ENCODE measurements around the gene NEURL1B.

NEURL1B gene

DNA sequence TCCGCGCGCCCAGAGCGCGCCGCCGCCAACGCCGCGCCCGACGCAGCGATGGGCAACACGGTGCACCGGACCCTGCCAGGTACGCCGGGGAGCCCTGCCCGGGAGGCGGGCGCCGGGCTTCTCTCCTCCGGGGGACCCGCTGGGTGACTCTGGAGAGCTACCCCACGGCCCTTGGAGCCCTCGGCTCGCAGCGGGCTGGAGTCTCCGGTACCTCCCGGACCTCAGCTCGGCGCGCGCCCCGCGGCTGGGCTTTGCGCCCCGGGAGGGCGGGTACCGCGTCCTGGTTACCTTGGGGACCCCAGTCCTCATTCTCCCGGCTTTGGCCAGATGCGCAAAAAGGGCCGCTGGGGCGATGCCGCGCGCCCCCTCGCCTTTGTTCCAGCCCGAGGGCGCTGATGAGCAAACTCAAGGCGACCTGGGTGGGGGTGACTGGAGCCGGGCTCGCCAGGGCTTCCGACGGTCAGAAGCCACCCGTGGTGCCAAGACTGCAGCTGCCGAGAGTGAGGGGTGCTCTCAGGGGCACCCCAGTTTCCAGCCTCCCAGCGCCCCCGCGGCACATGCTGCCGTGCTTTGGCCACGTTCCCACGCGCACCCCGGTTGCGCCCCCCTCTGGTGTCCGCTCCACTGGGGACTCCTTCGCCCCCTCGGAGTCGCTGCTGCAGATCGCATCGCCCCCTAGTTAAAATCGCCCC is 442 bp downstream of the NEURL1B start (continued):
- TF ChIP-seq, protein P1, sequence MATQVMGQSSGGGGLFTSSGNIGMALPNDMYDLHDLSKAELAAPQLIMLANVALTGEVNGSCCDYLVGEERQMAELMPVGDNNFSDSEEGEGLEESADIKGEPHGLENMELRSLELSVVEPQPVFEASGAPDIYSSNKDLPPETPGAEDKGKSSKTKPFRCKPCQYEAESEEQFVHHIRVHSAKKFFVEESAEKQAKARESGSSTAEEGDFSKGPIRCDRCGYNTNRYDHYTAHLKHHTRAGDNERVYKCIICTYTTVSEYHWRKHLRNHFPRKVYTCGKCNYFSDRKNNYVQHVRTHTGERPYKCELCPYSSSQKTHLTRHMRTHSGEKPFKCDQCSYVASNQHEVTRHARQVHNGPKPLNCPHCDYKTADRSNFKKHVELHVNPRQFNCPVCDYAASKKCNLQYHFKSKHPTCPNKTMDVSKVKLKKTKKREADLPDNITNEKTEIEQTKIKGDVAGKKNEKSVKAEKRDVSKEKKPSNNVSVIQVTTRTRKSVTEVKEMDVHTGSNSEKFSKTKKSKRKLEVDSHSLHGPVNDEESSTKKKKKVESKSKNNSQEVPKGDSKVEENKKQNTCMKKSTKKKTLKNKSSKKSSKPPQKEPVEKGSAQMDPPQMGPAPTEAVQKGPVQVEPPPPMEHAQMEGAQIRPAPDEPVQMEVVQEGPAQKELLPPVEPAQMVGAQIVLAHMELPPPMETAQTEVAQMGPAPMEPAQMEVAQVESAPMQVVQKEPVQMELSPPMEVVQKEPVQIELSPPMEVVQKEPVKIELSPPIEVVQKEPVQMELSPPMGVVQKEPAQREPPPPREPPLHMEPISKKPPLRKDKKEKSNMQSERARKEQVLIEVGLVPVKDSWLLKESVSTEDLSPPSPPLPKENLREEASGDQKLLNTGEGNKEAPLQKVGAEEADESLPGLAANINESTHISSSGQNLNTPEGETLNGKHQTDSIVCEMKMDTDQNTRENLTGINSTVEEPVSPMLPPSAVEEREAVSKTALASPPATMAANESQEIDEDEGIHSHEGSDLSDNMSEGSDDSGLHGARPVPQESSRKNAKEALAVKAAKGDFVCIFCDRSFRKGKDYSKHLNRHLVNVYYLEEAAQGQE (tag by site-specific recombination; IDR thresholded peaks at IDR 0.05) = no peak
- TF ChIP-seq, protein P2, sequence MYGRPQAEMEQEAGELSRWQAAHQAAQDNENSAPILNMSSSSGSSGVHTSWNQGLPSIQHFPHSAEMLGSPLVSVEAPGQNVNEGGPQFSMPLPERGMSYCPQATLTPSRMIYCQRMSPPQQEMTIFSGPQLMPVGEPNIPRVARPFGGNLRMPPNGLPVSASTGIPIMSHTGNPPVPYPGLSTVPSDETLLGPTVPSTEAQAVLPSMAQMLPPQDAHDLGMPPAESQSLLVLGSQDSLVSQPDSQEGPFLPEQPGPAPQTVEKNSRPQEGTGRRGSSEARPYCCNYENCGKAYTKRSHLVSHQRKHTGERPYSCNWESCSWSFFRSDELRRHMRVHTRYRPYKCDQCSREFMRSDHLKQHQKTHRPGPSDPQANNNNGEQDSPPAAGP (tag by site-specific recombination; IDR thresholded peaks at IDR 0.05) = 0 out of 2 replicates have a peak, but pooled peaks have one; percentile 22
- TF ChIP-seq ZNF777 (tag by site-specific recombination; IDR thresholded peaks at IDR 0.05; ENCODE audit: borderline replicate concordance) = peak; percentile 56; the same call in 1 of the 2 replicates
- no peak for TF ChIP-seq ZNF548 (tag by site-specific recombination; IDR thresholded peaks at IDR 0.05)
- TF ChIP-seq, protein P3, sequence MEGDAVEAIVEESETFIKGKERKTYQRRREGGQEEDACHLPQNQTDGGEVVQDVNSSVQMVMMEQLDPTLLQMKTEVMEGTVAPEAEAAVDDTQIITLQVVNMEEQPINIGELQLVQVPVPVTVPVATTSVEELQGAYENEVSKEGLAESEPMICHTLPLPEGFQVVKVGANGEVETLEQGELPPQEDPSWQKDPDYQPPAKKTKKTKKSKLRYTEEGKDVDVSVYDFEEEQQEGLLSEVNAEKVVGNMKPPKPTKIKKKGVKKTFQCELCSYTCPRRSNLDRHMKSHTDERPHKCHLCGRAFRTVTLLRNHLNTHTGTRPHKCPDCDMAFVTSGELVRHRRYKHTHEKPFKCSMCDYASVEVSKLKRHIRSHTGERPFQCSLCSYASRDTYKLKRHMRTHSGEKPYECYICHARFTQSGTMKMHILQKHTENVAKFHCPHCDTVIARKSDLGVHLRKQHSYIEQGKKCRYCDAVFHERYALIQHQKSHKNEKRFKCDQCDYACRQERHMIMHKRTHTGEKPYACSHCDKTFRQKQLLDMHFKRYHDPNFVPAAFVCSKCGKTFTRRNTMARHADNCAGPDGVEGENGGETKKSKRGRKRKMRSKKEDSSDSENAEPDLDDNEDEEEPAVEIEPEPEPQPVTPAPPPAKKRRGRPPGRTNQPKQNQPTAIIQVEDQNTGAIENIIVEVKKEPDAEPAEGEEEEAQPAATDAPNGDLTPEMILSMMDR (tag by site-specific recombination; IDR thresholded peaks at IDR 0.05) = peak; percentile 60; the same call in 1 of the 2 replicates
- TF ChIP-seq GLIS2 (tag by site-specific recombination; IDR thresholded peaks at IDR 0.05) = peak; percentile 69
- peak; percentile 26; the same call in 1 of the 2 replicates for TF ChIP-seq ZEB2 (tag by site-specific recombination; IDR thresholded peaks at IDR 0.05)
- TF ChIP-seq, protein P4, sequence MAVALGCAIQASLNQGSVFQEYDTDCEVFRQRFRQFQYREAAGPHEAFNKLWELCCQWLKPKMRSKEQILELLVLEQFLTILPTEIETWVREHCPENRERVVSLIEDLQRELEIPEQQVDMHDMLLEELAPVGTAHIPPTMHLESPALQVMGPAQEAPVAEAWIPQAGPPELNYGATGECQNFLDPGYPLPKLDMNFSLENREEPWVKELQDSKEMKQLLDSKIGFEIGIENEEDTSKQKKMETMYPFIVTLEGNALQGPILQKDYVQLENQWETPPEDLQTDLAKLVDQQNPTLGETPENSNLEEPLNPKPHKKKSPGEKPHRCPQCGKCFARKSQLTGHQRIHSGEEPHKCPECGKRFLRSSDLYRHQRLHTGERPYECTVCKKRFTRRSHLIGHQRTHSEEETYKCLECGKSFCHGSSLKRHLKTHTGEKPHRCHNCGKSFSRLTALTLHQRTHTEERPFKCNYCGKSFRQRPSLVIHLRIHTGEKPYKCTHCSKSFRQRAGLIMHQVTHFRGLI (tag by site-specific recombination; IDR thresholded peaks at IDR 0.05) = peak; percentile 78

DNA sequence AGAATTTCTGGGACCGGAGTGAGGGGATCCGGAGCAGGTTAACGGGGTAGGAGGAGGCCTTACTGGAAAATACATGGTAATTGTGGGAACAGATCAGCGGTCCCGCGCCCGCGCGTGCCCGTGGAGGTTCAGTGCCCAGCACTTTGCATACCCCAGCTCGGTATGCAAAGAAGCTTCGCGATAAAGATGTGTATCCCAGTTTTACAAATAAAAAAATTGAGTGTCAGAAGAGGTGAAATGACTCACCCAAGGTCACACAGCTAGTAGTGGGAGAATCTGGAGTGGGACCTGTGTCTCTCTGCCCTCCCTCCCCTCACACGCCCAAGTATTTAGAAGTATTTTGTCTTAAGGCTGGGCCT is 967 bp downstream of the NEURL1B start:
- Histone ChIP-seq H3K27ac (ENCODE audit: extremely low read depth, low read depth, low read length) (no peak overlapping the region), H3K4me3 (ENCODE audit: low read depth, low read length) (peak overlapping the region; percentile 62; the same call in 1 of the 2 replicates), H3K36me3 (ENCODE audit: control insufficient read depth in 2 of 2, insufficient read depth in 1 of 2, low read length in 2 of 2) (no peaks in the 10 kb centered on the region), H3K9me3 (ENCODE audit: control insufficient read depth, insufficient read depth, low read depth, low read length) (no peaks in the 10 kb centered on the region), H3K4me1 (ENCODE audit: control insufficient read depth, insufficient read depth, low read length) (no peaks in the 10 kb centered on the region)
- TF ChIP-seq ZNF510 (tag by site-specific recombination; IDR thresholded peaks at IDR 0.05; ENCODE audit: insufficient replicate concordance) (no peak), HOXD13 (CRISPR knock-in tag; IDR thresholded peaks at IDR 0.05; ENCODE audit: borderline replicate concordance) (no peak)
- TF ChIP-seq, protein P3 (tag by site-specific recombination; IDR thresholded peaks at IDR 0.05) = 0 out of 2 replicates have a peak, but pooled peaks have one; percentile 1
- ChIA-PET CTCF (interaction anchor here (0.5 to 1.0 kb wide), 3 partner anchors 28 to 55 kb away, joined by 3 to 5 read pairs (median 3); no protein-coding TSS in a partner anchor), POLR2A (no interaction called here)
